Psoas muscle (tissue), 8 donors: Measurements from ENCODE around the gene LRRFIP2. TPM values are rescaled to one million over a fixed set of nuclear protein-coding genes. Genes with fewer than 3 reads are reported as not detected.

Experiments used
- ATAC-seq, 4 donors: fragments of 200-7000 bp; cut with Tn5 transposase; one replicate each; pipeline ENCODE4 v1.9.1; 2020; ENCODE audit warnings: moderate library complexity in 3 of 4, mild to moderate bottlenecking in 2 of 4
- DNase-seq, 2 donors: peaks; one replicate each; pipeline ENCODE4 v3.0.0-alpha.2; 2020
- H3K27ac ChIP-seq: fragments of 200-600 bp; one replicate; pipeline ENCODE4 v1.8.0; 2022
- H3K27me3 ChIP-seq, 3 donors: fragments of 200-600 bp in 1 of 3; one replicate each; pipeline versions ENCODE4 v1.6.1 to v1.8.0; 2013 to 2022; ENCODE audit warnings: low read length in 2 of 3, mild to moderate bottlenecking in 2 of 3, moderate library complexity in 1 of 3; ENCODE audit not compliant: insufficient read depth in 3 of 3
- H3K36me3 ChIP-seq, 2 donors: fragments of 200-600 bp in 1 of 2; one replicate each; pipeline versions ENCODE4 v1.6.1 to v1.8.0; 2013 to 2022; ENCODE audit warnings: low read depth in 1 of 2, mild to moderate bottlenecking in 1 of 2, moderate library complexity in 1 of 2; ENCODE audit not compliant: insufficient read depth in 1 of 2
- H3K4me1 ChIP-seq: fragments of 200-600 bp; one replicate; pipeline ENCODE4 v1.8.0; 2022
- H3K4me3 ChIP-seq: fragments of 200-600 bp; one replicate; pipeline ENCODE4 v1.8.0; 2022; ENCODE audit warnings: mild to moderate bottlenecking
- H3K9me3 ChIP-seq: fragments of 200-600 bp; one replicate; pipeline ENCODE4 v1.8.0; 2022
- CTCF ChIP-seq: fragments of 200-600 bp; IDR thresholded peaks from one replicate; pipeline ENCODE4 v1.8.0; 2022; ENCODE audit warnings: antibody characterized with exemption
- WGBS, 3 donors: extraction: QIAGEN DNeasy Blood & Tissue Kit; methylation state at CpG; one replicate each; pipeline versions ENCODE4 v1.1.6 to v1.1.7; 2013; 5-methylcytosine and 5-hydroxymethylcytosine counted together
- intact Hi-C, 2 donors: fragments of 100-400 bp; cut with DNase I; formaldehyde crosslinking; loops; one replicate each; pipeline versions ENCODE4 v1.11.0 to v1.14.2; 2022
- polyA plus RNA-seq, 3 donors: library from polyadenylated mRNA; stranded (reverse); fragments of 200-250 nt; gene quantifications; one replicate each; pipeline ENCODE4 v1.2.3, GENCODE V29; 2013
- total RNA-seq, 4 donors: library from RNA; stranded (reverse); fragmentation: NEBNext Ultra II Directional in 2 of 4; extraction: Animal tissue kit (Norgen Biotek cat#: 25700) in 2 of 4; gene quantifications; one replicate each; pipeline versions ENCODE4 v1.2.1 to v1.2.4, GENCODE V29; 2021 to 2023
- donor health status: healthy with polysubstance abuse.
- donor health status: DM: no; HTN: no; CAD: no; lungs with moderate emphysema.
- donor health status: Bipolar disorder and iron deficiency.
- donor health status: healthy.
- donor health status: DM: yes; HTN: yes; CAD: no.
- donor health status: DM: no; HTN: no; CAD: no.
- donor health status: DM: no; HTN: no; CAD: no.
- donor health status: DM: yes; HTN: yes; CAD: no.

Gene LRRFIP2
- total and polyA plus RNA-seq, 7 donors, result 35.7 to 163 (median 127) TPM

- Histone ChIP-seq H3K4me1 (no peaks in the 10 kb centered on the region), H3K27me3 (no peaks in the 10 kb centered on the region), H3K36me3 (peaks cover 2 to 74% of the 10 kb centered on the region in 2 donors), H3K4me3 (no peak overlapping the region), H3K27ac (no peak overlapping the region), H3K9me3 (no peaks in the 10 kb centered on the region)
- intact Hi-C loops, result loop anchor here in 1 of 2 donors (10.0 kb wide), 1 partner anchor 257 kb away; no protein-coding TSS in a partner anchor
- no peak for TF ChIP-seq CTCF
- DNase-seq (no peak), ATAC-seq (no peak)
Measured at GRCh38 chr3:37097776-37098175, 76.6 kb downstream of the LRRFIP2 start.

GRCh38 chr3:37096975-37097374 is 77.4 kb downstream of the LRRFIP2 start:
- Histone ChIP-seq H3K27ac (no peak overlapping the region), H3K4me3 (no peak overlapping the region), H3K9me3 (no peaks in the 10 kb centered on the region), H3K4me1 (no peaks in the 10 kb centered on the region), H3K36me3 (peaks cover 2 to 75% of the 10 kb centered on the region in 2 donors), H3K27me3 (no peaks in the 10 kb centered on the region)
- WGBS, 3 donors, result 83 to 92% (median 89%) methylated on average over 1 of the region's 1 CpG
- no peak for TF ChIP-seq CTCF
- ATAC-seq (no peak), DNase-seq (no peak)
- intact Hi-C loops, result loop anchor here in 1 of 2 donors (10.0 kb wide), 1 partner anchor 258 kb away; no protein-coding TSS in a partner anchor

- intact Hi-C loops, result loop anchor here in 1 of 2 donors (10.0 kb wide), 1 partner anchor 259 kb away; no protein-coding TSS in a partner anchor
- no peaks in the 10 kb centered on the region for H3K9me3 ChIP-seq
- no peak overlapping the region for H3K4me3 ChIP-seq
- H3K4me1 ChIP-seq, result no peaks in the 10 kb centered on the region
- TF ChIP-seq CTCF, result no peak
- H3K36me3 ChIP-seq, result peaks cover 5 to 73% of the 10 kb centered on the region in 2 donors
- no peak for DNase-seq
- H3K27me3 ChIP-seq, result no peaks in the 10 kb centered on the region
- H3K27ac ChIP-seq, result no peak overlapping the region
- ATAC-seq, result no peak
- WGBS, 3 donors, result 38 to 57% (median 45%) methylated on average over 1 of the region's 1 CpG
Measured at GRCh38 chr3:37096288-37096687, 78.1 kb downstream of the LRRFIP2 start.

- no peak for ATAC-seq
- Histone ChIP-seq H3K36me3 (peaks cover 6 to 76% of the 10 kb centered on the region in 2 donors), H3K9me3 (no peaks in the 10 kb centered on the region), H3K4me3 (no peak overlapping the region), H3K27me3 (no peaks in the 10 kb centered on the region), H3K27ac (no peak overlapping the region), H3K4me1 (no peaks in the 10 kb centered on the region)
- no peak for TF ChIP-seq CTCF
- intact Hi-C loops, result loop anchor here in 1 of 2 donors (10.0 kb wide), 1 partner anchor 260 kb away; no protein-coding TSS in a partner anchor
- WGBS, 3 donors, result 85 to 91% (median 85%) methylated on average over 3 of the region's 3 CpGs
- no peak for DNase-seq
Measured at GRCh38 chr3:37094636-37095035, 79.7 kb downstream of the LRRFIP2 start.

- 98 to 100% (median 98%) methylated on average over 2 of the region's 2 CpGs for WGBS, 3 donors
- Histone ChIP-seq H3K4me3 (no peak overlapping the region), H3K4me1 (no peaks in the 10 kb centered on the region), H3K27ac (no peak overlapping the region), H3K9me3 (no peaks in the 10 kb centered on the region), H3K36me3 (peaks cover 6 to 84% of the 10 kb centered on the region in 2 donors), H3K27me3 (no peaks in the 10 kb centered on the region)
- no peak for DNase-seq
- no peak for TF ChIP-seq CTCF
- intact Hi-C loops, result loop anchor here in 1 of 2 donors (10.0 kb wide), 1 partner anchor 261 kb away; no protein-coding TSS in a partner anchor
- no peak for ATAC-seq
Measured at GRCh38 chr3:37093481-37093880, 80.9 kb downstream of the LRRFIP2 start.
